Endometrial microvascular endothelial cells (primary cell): ENCODE data around the gene TUT1. TPM values are rescaled to one million over a fixed set of nuclear protein-coding genes. Genes with fewer than 3 reads are reported as not detected.
"Not testable (repeated sequence)": the region's sequence is repeated elsewhere in the genome, so short reads cannot be mapped to it uniquely, and the experiment has no call there.

Source experiments
- in situ Hi-C: cut with HindIII; loops from 2 replicates; pipeline ENCODE4 v1.10.0; 2017; ENCODE audit warnings: low sequenced_read_pairs, low pct_unique_long_range_greater_than_20kb; ENCODE audit errors: inconsistent ontology term
- total RNA-seq: library from RNA; depleted of rRNA; stranded (reverse); fragments of >200 nt; gene quantifications from one replicate; pipeline ENCODE4 v1.2.3, GENCODE V29; 2015; ENCODE audit errors: inconsistent ontology term

The TUT1 gene
- total RNA-seq, 1 donor from 2014 or later, result 12.7 TPM

DNA sequence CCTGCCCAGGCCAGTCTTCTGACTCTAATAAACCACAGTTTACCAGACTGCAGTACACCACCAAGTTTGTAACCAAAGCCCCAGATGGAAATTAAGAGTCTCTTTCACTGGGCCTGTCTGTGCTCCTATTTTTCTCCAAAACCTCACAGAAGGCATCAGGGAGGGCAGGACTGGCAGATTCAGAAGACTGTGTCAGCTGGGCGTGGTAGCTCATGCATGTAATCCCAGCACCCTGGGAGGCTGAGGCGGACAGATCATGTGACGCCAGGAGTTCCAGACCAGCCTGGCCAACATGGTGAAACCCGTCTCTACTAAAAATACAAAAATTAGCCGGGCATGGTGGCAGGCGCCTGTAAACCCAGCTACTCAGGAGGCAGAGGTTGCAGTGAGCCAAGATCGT lies 6.0 kb downstream of the TUT1 start:
- in situ Hi-C loops, result not testable (repeated sequence)

DNA sequence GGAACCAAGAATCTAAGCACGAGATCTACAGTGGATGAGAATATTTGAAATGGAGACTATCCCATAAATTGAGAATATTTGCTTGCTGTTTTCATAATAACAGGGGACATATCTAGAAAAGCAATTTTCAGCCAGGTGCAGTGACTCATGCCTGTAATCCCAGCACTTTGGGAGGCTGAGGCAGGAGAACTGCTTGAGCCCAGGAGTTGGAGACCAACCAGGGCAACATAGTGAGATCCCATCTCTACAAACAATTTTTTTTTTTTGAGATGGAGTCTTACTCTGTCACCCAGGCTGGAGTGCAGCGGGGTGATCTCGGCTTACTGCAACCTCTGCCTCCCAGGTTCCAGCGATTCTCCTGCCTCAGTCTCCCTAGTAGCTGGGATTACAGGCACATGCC lies 9.6 kb downstream of the TUT1 start:
- in situ Hi-C loops, result not testable (repeated sequence)

DNA sequence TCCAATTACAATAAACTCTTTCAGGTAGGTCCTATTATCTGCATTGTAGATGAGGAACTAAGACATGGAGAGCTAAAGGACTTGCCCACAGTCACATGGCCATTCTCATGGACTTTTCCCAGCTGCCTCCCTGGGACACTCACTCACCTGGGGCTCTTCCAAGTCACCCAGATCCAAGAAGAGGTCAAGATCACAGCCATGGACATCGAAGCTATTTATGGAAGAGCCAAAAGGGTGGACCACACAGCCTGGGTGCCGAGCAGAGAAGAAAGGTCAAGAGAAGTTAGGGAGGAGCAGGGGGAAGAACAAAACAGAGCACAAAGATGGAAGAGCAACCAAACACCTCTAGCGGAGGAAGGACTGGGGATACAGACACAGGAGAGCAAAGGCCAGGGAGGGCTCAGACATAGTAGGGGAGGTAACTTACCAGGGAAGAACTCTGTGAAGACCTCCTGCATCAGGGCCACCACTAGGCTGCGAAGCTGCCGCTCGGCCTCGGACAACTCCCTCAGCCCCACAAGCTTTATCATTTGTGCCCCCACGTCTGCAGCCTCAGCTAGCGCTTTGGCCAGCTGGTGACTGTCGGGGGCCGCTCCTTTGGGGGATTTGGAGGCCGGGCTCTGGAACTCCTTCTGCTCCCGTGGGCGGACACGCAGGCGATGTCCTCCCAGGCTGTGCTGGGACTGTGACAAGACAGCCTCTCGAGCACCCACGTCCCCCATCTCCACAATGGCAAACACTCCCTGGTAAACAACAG lies 10.2 kb downstream of the TUT1 start:
- in situ Hi-C loops, result no loop called here

DNA sequence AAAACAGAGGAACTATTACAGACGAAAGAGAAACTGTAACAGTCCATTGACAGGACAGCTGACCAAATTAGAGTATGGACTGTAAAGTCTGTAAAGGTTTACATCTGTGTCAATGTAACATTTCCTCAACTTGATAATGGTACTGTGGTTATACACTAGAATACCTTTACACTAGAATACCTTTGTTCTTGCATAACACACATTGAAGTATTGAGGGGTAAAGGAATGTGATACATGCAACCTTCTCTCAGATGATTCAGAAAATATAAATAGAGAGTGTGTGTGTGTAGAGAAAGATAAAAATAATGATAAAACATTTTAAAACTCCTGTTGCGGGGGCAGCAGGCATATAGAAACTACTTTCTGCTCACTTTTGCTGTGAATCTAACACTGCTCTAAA lies 12.1 kb downstream of the TUT1 start:
- in situ Hi-C loops, result no loop called here

DNA sequence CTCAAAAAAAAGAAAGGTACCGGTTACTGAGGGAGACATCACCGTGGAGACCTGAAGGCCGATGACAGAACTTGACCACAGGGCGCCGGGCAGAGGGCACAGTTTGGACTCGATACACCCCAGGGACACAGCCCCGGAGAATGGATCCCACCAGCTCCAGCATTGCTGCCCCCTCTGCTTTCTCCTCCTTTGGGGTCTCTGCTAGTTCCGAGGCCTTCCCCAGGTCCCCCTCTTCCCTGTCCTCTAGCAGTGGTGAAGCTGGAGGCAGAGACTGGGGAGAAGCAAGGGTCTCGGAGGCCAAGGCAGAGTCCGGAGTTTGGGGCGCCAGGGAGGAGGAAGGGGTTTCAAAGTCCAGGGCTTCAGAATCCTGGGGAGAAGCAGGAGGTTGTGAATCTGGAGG lies 12.8 kb downstream of the TUT1 start:
- in situ Hi-C loops, result no loop called here

DNA sequence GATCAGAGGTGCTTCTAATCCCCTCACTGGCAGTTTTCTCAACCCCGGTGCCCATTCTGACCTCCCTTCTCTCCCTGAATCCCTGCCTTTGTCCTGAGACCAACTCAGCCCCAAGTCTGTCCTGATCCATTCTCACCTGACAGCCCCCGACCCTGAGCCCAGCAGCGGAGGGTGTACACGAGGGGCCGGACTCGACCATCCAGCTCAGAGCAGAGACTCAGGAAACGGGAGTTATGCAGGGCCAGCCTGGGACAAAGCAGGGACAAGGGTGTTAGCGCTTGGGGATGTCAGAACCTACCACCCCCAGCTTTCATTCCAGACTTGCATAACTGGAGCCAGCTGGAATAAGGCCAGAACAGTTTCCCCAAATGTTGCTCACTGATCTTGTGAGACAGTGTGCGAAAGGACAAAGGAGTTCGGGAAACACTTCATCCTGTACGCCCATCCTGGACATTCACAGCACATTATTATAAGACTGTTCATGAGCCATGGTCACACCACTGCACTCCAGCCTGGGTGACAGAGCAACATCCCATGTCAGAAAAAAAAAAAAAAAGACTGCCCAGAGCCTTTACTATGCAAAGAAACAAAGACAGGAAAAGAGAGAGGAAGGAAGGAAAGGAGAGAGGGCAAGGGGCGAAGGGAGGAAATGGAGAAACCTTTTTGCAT lies 14.1 kb downstream of the TUT1 start:
- in situ Hi-C loops, result no loop called here

DNA sequence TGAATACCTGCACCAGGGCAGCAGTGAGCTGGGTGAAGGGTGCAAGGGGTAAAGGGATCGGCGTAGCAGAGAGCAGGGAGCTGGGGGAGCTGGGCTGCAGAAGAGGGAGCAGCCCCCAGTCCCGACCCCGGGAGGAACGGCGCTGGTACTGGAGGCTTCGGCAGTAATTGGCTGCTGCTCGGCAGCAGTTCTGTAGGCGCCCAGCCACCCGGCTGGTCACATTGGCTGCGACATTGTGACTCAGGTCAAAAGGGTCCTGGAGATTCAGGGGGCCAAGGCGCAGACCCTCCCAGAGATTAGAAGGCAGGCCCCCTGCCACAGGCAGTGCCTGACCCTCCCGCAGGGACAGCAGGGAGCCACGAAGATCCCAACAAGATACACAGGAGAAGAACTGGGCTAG lies 15.5 kb downstream of the TUT1 start:
- in situ Hi-C loops, result no loop called here

DNA sequence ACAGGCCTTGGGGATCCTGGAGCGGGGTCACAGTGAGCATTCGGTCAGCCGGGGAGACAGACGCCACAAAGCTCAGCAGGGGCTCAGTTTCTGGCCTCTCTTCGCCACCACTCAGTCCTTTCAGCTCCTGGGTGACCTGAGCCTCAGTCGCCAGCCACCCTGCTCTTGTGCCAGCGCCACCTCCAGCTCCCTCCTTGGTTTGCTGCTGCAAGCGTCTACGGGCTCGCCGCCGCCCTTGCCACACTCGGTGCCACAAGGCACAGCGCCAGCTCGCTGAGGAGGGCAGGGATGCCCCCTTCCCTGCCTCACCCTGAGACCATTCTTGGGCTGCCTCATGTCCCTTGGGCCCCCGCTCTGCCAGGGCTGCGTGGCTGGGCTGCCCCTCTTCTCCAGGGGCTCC lies 16.2 kb downstream of the TUT1 start:
- in situ Hi-C loops, result no loop called here

DNA sequence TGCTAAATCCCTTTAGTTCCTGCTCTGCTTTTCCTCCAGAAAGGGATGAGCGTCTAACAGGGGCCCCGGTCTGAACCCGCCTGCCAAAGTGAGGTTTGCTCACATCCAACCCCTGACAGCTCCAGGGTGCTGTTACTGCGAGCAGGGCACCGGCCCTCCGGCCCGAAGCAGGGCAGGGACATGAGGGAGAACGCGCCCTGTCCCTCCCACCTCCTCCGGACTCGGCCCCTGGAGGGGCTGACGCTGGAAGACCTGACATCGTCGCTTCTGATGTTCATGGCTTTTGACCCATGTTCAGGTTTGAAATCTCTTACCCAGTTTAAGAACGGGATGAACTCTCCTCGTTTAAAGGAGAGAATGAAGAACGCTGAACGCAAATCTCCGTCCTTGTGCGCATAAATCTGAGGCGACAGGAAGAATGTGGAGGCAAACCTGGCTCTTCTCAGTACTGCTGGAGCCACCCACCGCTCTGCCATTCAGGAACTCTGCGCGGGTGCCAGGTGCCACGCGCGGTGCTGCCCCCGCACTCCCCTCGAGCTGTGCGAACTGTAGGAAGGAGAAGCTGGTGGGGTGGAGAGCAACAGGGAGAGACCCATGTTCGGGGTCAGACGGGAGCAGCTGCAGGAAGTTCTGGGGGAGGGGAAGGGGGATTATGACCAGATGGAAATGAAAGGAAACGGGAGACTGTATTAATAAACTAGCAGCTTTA lies 16.8 kb downstream of the TUT1 start:
- in situ Hi-C loops, result loop anchor here (25.0 kb wide), 2 partner anchors 88 to 137 kb away; partner anchors contain the start of genes C11orf98, CSKMT, INTS5 and LBHD1

DNA sequence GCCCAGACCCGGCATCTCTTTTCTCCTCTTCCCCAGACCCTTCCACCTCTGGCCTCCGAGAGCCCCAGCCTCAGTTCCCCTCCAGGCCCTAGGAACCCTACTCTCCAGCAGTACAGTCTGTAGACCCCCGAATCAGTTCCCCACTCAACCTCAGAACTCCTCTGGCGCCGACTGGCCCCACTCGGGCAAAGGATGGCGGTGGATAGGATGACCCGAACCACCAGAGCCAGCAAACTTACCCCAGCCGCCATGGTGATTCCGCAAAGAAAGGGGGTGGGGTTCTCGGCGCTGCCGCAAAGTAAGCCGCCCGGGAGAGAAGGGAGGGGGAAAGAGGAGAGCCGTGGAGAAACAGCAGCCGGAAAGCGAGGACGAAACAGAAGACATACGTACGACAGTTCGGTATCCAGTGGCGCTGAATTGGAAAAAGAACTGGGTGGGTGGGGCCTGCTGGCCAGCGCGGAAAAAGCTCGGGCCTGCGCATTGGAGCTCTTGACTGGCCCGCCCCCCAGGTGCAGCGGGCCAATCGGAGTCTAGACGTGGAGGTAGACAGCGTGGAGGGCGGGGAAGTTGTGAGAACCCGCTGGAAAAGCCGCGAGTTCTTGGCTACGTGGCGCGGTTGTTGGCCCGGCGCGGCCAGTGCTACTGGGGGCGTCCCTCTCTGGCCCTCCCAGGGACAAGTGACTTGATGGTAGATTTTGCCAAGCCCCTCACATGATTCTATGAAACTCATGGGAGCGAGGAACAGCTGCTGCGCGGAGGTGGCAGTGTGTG lies 17.5 kb downstream of the TUT1 start, which contains the start of gene EEF1G:
Gene EEF1G, minus strand, starts transcription at position 300 of the 771 bp plus-strand sequence. Its CDS starts 49 bp downstream, at position 251.
- in situ Hi-C loops, result loop anchor here (25.0 kb wide), 2 partner anchors 89 to 136 kb away; partner anchors contain the start of genes C11orf98, CSKMT, INTS5 and LBHD1

DNA sequence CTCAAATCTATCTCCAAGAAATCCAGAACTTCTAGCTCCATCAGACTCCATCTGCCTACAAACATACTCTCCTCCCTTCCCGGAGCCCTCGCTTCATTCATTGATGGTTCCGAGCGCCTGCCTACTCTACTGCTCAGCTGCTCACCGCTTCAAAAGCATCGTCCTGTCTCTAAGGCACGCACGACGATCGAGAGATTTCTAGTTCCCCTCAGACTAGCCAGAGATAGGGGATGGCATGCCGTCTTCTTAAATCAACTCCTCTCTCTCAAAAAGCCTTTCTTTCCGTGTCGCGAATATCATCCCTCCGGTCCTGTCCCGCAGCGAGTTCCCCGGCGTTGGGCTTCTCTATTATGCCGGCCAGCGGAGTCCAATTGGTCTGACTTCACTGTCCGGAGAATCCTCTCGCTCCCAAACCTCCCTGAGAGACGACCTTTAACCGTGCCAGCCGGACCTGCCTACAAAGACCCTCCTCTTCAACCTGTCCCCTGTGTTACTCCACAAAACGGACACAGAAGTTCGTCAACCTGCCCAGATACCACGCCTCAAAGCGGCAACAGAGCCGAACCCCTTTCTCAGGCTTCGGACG lies 18.2 kb downstream of the TUT1 start:
- in situ Hi-C loops, result loop anchor here (25.0 kb wide), 2 partner anchors 89 to 136 kb away; partner anchors contain the start of genes C11orf98, CSKMT, INTS5 and LBHD1

DNA sequence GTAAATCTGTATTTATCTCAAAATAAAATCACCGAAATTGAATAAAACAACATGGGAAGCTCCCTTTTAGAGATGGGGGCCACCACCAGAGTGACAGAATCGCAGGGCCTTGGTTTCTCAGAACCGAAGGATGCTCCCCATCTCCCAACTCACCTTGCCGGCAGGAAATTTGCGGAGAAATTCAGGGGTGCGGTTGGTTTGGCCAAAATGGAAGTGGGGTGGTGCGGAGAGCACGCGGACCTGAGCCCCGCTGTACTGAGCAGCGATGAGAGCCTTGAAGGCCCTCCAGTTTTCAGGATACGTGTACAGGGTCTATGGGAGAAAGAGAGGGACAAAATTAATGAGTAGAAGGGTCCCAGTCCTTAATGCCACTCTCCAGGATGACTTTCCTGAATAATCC lies 18.9 kb downstream of the TUT1 start:
- in situ Hi-C loops, result loop anchor here (25.0 kb wide), 2 partner anchors 90 to 135 kb away; partner anchors contain the start of genes C11orf98, CSKMT, INTS5 and LBHD1

DNA sequence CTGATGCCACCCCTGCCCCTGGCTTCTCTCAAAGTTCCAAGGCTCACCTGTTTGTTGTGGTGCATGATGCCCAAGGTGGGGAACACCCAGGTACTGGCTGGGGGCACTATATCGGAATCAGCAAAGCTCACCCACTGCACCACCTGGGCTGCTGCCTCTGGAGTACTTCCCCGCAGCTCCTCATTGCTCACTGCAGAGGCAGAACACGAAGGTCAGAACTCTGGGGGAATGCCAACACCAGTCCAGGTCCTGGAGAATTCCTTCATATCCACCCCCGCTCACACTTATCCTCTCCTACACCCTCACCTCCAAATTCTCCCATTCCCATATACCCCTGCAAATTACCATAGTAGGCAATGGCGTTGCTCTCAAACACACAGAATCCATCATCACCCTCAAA lies 19.8 kb downstream of the TUT1 start:
- in situ Hi-C loops, result loop anchor here (25.0 kb wide), 2 partner anchors 91 to 134 kb away; partner anchors contain the start of genes C11orf98, CSKMT, INTS5 and LBHD1

DNA sequence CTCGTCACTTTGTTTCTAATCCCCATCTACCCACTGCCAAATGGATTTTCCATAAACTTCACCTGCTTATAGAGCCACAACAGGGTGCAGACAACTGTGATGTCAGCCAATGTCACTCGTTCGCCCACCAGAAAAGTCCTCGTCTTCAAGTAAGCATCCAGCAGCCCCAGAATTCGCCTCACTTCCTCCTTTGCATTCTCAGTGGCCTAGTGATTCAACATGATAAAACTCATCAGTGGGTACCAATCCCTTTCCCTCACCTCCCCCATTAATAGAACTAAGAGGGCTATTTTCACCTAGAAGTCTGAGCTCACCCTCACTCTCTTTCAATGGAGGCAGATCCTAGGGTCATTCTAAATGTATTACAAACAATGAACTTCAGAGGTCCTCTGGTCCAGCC lies 20.4 kb downstream of the TUT1 start:
- in situ Hi-C loops, result loop anchor here (25.0 kb wide), 2 partner anchors 91 to 134 kb away; partner anchors contain the start of genes C11orf98, CSKMT, INTS5 and LBHD1

DNA sequence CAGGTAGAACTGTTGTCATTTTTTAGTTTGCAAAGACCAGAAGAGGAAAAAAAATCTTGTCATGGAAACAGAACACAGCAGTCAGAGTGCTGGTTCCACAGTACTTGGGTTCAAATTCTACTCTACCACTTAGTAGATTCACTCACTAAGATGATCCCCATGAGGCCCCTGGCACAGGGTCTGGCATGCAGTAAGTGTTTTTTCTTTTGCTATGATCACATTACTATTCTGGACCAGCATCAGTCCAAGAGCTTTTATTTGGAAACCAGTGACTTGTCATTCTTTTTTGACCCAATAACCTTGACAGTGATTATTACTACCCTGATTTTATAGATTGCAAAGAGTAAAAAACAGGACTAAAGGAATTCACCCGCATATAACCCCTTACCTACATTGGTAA lies 21.7 kb downstream of the TUT1 start:
- in situ Hi-C loops, result loop anchor here (25.0 kb wide), 2 partner anchors 93 to 132 kb away; partner anchors contain the start of genes C11orf98, CSKMT, INTS5 and LBHD1

DNA sequence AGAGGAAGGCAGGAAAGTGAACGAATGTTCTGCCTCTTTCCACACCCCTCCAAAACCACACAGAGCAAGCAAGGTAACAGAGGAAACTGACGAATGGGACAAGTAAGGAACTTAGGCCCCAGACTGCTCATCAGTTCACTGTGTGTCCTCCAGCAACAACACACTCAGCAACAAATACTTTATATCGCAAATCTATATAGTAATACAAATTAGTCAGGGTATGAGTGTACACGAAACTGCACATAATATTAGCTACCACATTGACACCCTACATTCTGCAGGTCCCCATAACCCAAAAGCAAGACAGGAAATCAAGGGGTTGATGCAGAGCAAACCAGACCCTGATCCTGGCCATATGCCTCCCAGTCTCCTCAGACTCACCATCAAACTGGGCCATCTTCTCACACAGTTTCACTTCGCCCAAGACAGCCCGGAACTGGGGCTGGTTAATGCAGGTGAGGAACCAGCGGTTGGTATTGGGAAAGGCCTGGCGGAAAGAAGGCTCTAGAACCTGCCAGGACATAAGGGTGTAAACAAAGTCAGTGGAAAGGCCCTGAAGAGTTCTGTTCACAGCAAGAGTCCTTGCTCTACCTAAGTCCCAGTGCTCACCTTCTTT lies 24.2 kb downstream of the TUT1 start:
- in situ Hi-C loops, result loop anchor here (25.0 kb wide), 2 partner anchors 95 to 130 kb away; partner anchors contain the start of genes C11orf98, CSKMT, INTS5 and LBHD1

DNA sequence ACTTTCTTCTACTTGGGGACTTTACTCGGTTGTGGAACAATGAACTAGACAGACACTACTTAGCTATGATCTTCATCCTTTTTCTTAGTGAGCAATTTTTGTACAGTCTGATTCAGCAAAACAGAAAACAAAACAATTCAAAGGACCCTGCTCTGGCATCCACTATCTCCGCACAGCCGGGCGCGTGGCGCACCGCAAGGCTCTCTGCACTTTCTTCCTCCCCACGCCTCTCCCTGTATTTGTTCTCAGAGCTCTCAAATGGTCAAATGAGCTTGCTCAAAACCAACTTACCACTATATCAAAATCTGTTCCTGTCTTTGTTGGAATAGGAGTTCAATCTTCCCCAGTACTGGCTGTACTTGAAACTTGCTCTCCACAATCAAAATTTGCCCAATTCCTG lies 25.1 kb downstream of the TUT1 start:
- in situ Hi-C loops, result loop anchor here (25.0 kb wide), 2 partner anchors 96 to 129 kb away; partner anchors contain the start of genes C11orf98, CSKMT, INTS5 and LBHD1
